PC-9 (cell line): ENCODE data around the gene LRFN2. TPM values are rescaled to one million over a fixed set of nuclear protein-coding genes. Genes with fewer than 3 reads are reported as not detected.

Source experiments
- BruUV-seq: library from RNA; stranded (reverse); fragments of 400-500 nt; replicated peaks from 2 replicates; lab custom pipeline; 2021; lab: Mats Ljungman, UMichigan
- CTCF ChIA-PET: fragments of 300-600 bp; sonication (Branson Sonifier 250); formaldehyde crosslinking; loops from one replicate; lab custom pipeline; 2022; ENCODE audit warnings: antibody characterized with exemption; lab: Charles Lee
- POLR2A ChIA-PET: fragments of 300-600 bp; sonication (Branson Sonifier 250); formaldehyde crosslinking; loops from one replicate; lab custom pipeline; 2022; ENCODE audit warnings: antibody characterized with exemption; ENCODE audit not compliant: unreplicated experiment; lab: Charles Lee
- DNase-seq, 2 experiments: peaks; one replicate each; pipeline versions ENCODE4 v3.0.0 to v3.0.0-alpha.2; 2015 to 2022; ENCODE audit warnings: mixed read lengths in 1 of 2
- H2AFZ ChIP-seq: fragments of 200-600 bp; sonication (generic); 2 replicates; pipeline ENCODE4 v1.8.1; 2017; ENCODE audit warnings: antibody characterized with exemption
- H3F3A ChIP-seq: fragments of 200-600 bp; sonication (generic); 2 replicates; pipeline ENCODE4 v1.8.1; 2017; ENCODE audit warnings: antibody characterized with exemption, mild to moderate bottlenecking, low read depth; ENCODE audit not compliant: insufficient read depth
- H3K27ac ChIP-seq: fragments of 200-600 bp; sonication (generic); 2 replicates; pipeline ENCODE4 v1.6.1; 2016; ENCODE audit warnings: mixed run types
- H3K27me3 ChIP-seq: fragments of 200-600 bp; sonication (generic); 2 replicates; pipeline ENCODE4 v1.6.1; 2016; ENCODE audit warnings: low read depth, mixed run types; ENCODE audit not compliant: insufficient read depth
- H3K36me3 ChIP-seq: fragments of 200-600 bp; sonication (generic); 2 replicates; pipeline ENCODE4 v1.6.1; 2016; ENCODE audit warnings: low read depth, mixed run types
- H3K4me1 ChIP-seq: fragments of 200-600 bp; sonication (generic); replicated peaks from 2 replicates; pipeline ENCODE4 v1.6.1; 2016; ENCODE audit warnings: mixed run types; ENCODE audit not compliant: insufficient read depth
- H3K4me2 ChIP-seq: fragments of 200-600 bp; sonication (generic); 2 replicates; pipeline ENCODE4 v1.6.1; 2017; ENCODE audit warnings: mixed run types
- H3K4me3 ChIP-seq: fragments of 200-600 bp; sonication (generic); 2 replicates; pipeline ENCODE4 v1.6.1; 2016; ENCODE audit warnings: mixed run types
- H3K79me2 ChIP-seq: fragments of 200-600 bp; sonication (generic); 2 replicates; pipeline ENCODE4 v1.6.1; 2017; ENCODE audit warnings: low read depth, mixed run types
- H3K9me2 ChIP-seq: fragments of 200-600 bp; sonication (generic); 2 replicates; pipeline ENCODE4 v1.8.1; 2017; ENCODE audit warnings: mild to moderate bottlenecking; ENCODE audit not compliant: insufficient read depth
- H3K9me3 ChIP-seq: fragments of 200-600 bp; sonication (generic); 2 replicates; pipeline ENCODE4 v1.8.1; 2016; ENCODE audit warnings: low read depth; ENCODE audit not compliant: insufficient read depth
- H4K20me1 ChIP-seq: fragments of 200-600 bp; sonication (generic); 2 replicates; pipeline ENCODE4 v1.8.1; 2017; ENCODE audit not compliant: insufficient read depth
- CTCF ChIP-seq: fragments of 200-600 bp; sonication (generic); conservative IDR thresholded peaks from 2 replicates; pipeline ENCODE4 v1.6.1; 2017; ENCODE audit warnings: mixed run types, antibody characterized with exemption, mild to moderate bottlenecking, moderate library complexity
- EZH2 ChIP-seq: fragments of 200-600 bp; sonication (generic); IDR thresholded peaks from 2 replicates; pipeline ENCODE4 v1.8.0; 2017; ENCODE audit warnings: antibody characterized with exemption, low read depth
- intact Hi-C: fragments of 100-400 bp; cut with micrococcal nuclease; formaldehyde crosslinking; loops from one replicate; pipeline ENCODE4 v1.10.0; 2022; ENCODE audit not compliant: unreplicated experiment
- total RNA-seq: library from RNA; stranded (reverse); gene quantifications from 2 replicates; pipeline ENCODE4 v1.2.3, GENCODE V29; 2021

LRFN2 gene
- total RNA-seq, 1 experiment from 2014 or later: not detected

- H2AFZ ChIP-seq: no peak overlapping the region
- no peaks in the 10 kb centered on the region for H3K9me2 ChIP-seq
- BruUV-seq: no TSS peak
- POLR2A ChIA-PET: no interaction called here
- no peaks in the 10 kb centered on the region for H3K9me3 ChIP-seq
- no peaks in the 10 kb centered on the region for H3F3A ChIP-seq
- H4K20me1 ChIP-seq: no peaks in the 10 kb centered on the region
- H3K27ac ChIP-seq: no peak overlapping the region
- no peak overlapping the region for H3K4me2 ChIP-seq
- DNase-seq: no peak
- no peaks in the 10 kb centered on the region for H3K4me1 ChIP-seq
- no peak for TF ChIP-seq EZH2
- CTCF ChIA-PET: no interaction called here
- H3K36me3 ChIP-seq: no peaks in the 10 kb centered on the region
- H3K79me2 ChIP-seq: no peaks in the 10 kb centered on the region
- H3K27me3 ChIP-seq: peaks cover 75% of the 10 kb centered on the region
- no peak overlapping the region for H3K4me3 ChIP-seq
- intact Hi-C loops: no loop called here
Observed at GRCh38 chr6:40486576-40486975, 100.6 kb downstream of the LRFN2 start.

- intact Hi-C loops: no loop called here
Observed at GRCh38 chr6:40485795-40486194, 101.4 kb downstream of the LRFN2 start.

GRCh38 chr6:40485300-40485699 lies 101.9 kb downstream of the LRFN2 start:
- Histone ChIP-seq H3K36me3 (no peaks in the 10 kb centered on the region), H3K27me3 (peaks cover 69% of the 10 kb centered on the region), H3K9me2 (no peaks in the 10 kb centered on the region), H2AFZ (no peak overlapping the region), H4K20me1 (no peaks in the 10 kb centered on the region), H3K4me3 (no peak overlapping the region), H3K79me2 (no peaks in the 10 kb centered on the region), H3K4me1 (no peaks in the 10 kb centered on the region), H3K9me3 (no peaks in the 10 kb centered on the region), H3K27ac (no peak overlapping the region), H3K4me2 (no peak overlapping the region), H3F3A (no peaks in the 10 kb centered on the region)
- BruUV-seq: no TSS peak
- TF ChIP-seq CTCF (no peak), EZH2 (no peak)
- ChIA-PET CTCF (interaction anchor here (0.6 kb wide), 1 partner anchor 23 kb away, joined by 3 read pairs; no protein-coding TSS in a partner anchor), POLR2A (interaction anchor here (0.5 kb wide), 1 partner anchor 118 kb away, joined by 3 read pairs; no protein-coding TSS in a partner anchor)
- no peak for DNase-seq
- intact Hi-C loops: no loop called here

More at GRCh38 chr6:40485795-40486194, 101.4 kb downstream of the LRFN2 start:
- H3K4me1 ChIP-seq: no peaks in the 10 kb centered on the region
- no peaks in the 10 kb centered on the region for H3K79me2 ChIP-seq
- H3K36me3 ChIP-seq: no peaks in the 10 kb centered on the region
- POLR2A ChIA-PET: interaction anchor here (0.5 kb wide), 1 partner anchor 119 kb away, joined by 3 read pairs; no protein-coding TSS in a partner anchor
- BruUV-seq: no TSS peak
- no peak overlapping the region for H3K4me2 ChIP-seq
- no peak for TF ChIP-seq CTCF
- TF ChIP-seq EZH2: no peak
- H4K20me1 ChIP-seq: no peaks in the 10 kb centered on the region
- H2AFZ ChIP-seq: no peak overlapping the region
- no peak overlapping the region for H3K4me3 ChIP-seq
- H3F3A ChIP-seq: no peaks in the 10 kb centered on the region
- peaks cover 70% of the 10 kb centered on the region for H3K27me3 ChIP-seq
- no peak overlapping the region for H3K27ac ChIP-seq
- DNase-seq: no peak
- no peaks in the 10 kb centered on the region for H3K9me3 ChIP-seq
- H3K9me2 ChIP-seq: no peaks in the 10 kb centered on the region
- CTCF ChIA-PET: no interaction called here

DNA sequence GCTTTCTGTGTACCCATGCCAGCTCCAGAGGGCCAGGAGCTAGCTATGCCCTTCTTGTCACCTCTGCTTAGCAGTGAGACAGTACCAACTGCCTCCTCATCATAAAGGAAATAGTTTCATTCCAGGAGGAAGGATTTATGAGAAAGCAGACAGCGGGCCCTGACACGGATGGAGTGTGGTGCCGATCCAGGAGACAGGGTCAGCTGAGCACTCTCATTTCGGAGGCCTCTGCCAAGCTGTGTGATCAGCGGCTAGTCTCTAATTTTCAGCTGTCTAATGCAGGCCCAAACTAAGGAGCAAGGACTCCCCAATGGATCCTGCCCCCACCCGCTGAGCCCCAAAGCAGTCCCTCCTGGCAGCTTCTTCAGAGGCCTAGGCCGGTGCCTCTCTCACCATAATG lies 103.1 kb downstream of the LRFN2 start:
- H3F3A ChIP-seq: no peaks in the 10 kb centered on the region
- no peak overlapping the region for H3K4me3 ChIP-seq
- no peaks in the 10 kb centered on the region for H3K9me2 ChIP-seq
- POLR2A ChIA-PET: no interaction called here
- H3K9me3 ChIP-seq: no peaks in the 10 kb centered on the region
- H3K27ac ChIP-seq: no peak overlapping the region
- no peaks in the 10 kb centered on the region for H3K79me2 ChIP-seq
- CTCF ChIA-PET: no interaction called here
- BruUV-seq: no TSS peak
- H3K36me3 ChIP-seq: no peaks in the 10 kb centered on the region
- no peak for TF ChIP-seq EZH2
- no peak for TF ChIP-seq CTCF
- intact Hi-C loops: no loop called here
- H2AFZ ChIP-seq: no peak overlapping the region
- no peaks in the 10 kb centered on the region for H3K4me1 ChIP-seq
- H4K20me1 ChIP-seq: no peaks in the 10 kb centered on the region
- no peak overlapping the region for H3K4me2 ChIP-seq
- DNase-seq: no peak
- peaks cover 67% of the 10 kb centered on the region for H3K27me3 ChIP-seq
